ENCODE measurements around the gene DSC3.

DNA sequence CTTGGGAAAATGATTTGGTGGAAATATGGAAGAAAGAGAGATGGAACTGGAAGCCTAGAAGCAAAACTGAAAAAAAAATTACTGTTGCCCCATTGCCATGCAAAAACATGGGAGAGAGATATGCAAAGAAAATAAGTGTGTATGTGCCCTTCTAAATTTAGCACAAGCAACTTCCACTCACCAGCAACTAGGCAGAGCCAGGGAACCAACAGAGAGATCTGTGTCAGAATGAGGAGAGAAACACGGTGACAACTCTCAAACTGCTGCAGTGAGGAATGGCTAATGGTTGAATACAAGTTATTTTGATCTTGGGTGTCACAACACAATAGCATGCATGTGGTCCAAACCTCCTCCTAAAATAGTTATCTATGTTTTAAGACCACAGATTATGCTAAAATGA lies 48.8 kb upstream of the DSC3 start:
- TF ChIP-seq, protein P1, sequence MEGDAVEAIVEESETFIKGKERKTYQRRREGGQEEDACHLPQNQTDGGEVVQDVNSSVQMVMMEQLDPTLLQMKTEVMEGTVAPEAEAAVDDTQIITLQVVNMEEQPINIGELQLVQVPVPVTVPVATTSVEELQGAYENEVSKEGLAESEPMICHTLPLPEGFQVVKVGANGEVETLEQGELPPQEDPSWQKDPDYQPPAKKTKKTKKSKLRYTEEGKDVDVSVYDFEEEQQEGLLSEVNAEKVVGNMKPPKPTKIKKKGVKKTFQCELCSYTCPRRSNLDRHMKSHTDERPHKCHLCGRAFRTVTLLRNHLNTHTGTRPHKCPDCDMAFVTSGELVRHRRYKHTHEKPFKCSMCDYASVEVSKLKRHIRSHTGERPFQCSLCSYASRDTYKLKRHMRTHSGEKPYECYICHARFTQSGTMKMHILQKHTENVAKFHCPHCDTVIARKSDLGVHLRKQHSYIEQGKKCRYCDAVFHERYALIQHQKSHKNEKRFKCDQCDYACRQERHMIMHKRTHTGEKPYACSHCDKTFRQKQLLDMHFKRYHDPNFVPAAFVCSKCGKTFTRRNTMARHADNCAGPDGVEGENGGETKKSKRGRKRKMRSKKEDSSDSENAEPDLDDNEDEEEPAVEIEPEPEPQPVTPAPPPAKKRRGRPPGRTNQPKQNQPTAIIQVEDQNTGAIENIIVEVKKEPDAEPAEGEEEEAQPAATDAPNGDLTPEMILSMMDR (IDR thresholded peaks at IDR 0.05; ENCODE audit: low read depth, low read length), result no peak
- TF ChIP-seq MYC (IDR thresholded peaks at IDR 0.05; ENCODE audit: low read depth, low read length) (no peak), POLR2A (IDR thresholded peaks at IDR 0.05; ENCODE audit: extremely low read depth, insufficient read length) (no peak)
- TF ChIP-seq, protein P2, sequence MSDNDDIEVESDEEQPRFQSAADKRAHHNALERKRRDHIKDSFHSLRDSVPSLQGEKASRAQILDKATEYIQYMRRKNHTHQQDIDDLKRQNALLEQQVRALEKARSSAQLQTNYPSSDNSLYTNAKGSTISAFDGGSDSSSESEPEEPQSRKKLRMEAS (IDR thresholded peaks at IDR 0.05; ENCODE audit: low read depth, low read length), result no peak
